AG09319 (cell line): ENCODE data around the gene PARN.

Experiments
- DNase-seq: peaks from one replicate; pipeline ENCODE4 v3.0.0-alpha.2; 2010; ENCODE audit warnings: low read depth; ENCODE audit errors: extremely low read depth
- TF ChIP-seq, protein P1 (sequence below): IDR thresholded peaks from 2 replicates; pipeline ENCODE4 v1.5.1; 2011; ENCODE audit warnings: low read depth, mild to moderate bottlenecking, inconsistent platforms, low read length, moderate library complexity

The PARN gene

DNA sequence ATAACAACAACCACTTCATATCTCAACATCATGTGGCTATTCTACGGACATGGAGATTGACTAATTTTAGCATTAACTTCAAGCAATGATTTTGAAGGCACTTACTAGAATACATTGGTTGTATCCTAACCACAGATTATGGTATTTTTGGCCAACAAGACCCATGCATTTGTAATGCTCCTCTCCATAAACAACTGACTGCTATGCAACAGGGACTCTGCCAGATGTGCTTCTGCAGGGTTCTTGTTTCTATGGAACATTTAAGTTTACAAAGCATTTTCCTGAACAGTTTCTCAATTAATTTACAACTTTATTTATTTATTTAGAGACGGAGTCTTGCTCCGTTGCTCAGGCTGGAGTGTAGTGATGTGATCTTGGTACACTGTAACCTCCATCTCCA lies 178.0 kb downstream of the PARN start:
- TF ChIP-seq, protein P1, sequence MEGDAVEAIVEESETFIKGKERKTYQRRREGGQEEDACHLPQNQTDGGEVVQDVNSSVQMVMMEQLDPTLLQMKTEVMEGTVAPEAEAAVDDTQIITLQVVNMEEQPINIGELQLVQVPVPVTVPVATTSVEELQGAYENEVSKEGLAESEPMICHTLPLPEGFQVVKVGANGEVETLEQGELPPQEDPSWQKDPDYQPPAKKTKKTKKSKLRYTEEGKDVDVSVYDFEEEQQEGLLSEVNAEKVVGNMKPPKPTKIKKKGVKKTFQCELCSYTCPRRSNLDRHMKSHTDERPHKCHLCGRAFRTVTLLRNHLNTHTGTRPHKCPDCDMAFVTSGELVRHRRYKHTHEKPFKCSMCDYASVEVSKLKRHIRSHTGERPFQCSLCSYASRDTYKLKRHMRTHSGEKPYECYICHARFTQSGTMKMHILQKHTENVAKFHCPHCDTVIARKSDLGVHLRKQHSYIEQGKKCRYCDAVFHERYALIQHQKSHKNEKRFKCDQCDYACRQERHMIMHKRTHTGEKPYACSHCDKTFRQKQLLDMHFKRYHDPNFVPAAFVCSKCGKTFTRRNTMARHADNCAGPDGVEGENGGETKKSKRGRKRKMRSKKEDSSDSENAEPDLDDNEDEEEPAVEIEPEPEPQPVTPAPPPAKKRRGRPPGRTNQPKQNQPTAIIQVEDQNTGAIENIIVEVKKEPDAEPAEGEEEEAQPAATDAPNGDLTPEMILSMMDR, result no peak
- DNase-seq, result no peak

DNA sequence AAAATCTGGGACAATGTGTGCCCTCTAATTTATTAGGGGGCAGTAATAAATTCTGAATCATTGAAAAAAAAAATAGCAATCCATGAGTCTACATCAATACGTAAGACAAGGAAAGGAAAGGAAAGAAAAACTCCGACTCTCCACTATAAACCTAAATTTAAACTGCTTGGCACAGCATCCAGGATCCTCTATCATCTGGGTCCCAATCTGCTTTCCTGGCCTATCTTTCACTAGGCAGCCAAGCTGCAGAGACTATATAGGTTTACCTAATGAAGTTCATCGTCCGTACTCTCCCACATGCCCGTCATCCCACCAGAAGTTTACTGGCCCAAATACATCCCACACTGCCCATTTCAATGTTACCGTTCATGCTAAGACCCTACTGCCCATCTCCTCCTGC lies 179.2 kb downstream of the PARN start:
- TF ChIP-seq, protein P1, result no peak
- no peak for DNase-seq

DNA sequence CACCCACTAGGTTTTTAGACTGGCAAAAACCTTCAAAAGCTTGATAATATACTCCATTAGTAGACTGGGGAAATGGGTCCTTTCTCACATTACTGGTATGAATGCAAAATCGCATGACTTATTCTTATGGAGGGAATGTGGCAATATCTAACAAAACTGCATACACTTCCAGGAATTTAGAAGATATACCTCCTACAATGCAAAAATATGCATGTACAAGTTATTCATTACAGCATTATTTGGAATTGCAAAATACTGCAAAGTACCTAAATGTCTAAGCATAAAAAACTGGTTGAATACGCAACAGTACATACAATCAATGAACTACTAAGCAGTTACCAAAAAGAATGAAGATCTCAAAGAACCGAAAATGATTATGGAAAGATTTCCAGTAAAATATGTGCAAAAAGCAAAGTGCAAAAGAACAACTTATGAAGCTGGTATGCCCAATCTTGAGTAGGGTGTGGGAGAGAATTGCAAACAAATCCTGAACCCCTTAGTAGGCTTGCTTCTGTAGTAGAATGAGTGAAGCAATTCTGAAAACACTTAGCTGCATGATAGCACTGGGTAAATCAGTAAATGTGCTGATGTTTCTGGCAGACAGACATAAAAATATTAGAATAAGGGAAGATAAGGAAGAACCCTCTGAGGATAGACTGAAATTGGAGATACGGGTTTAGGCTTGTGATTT lies 180.1 kb downstream of the PARN start:
- TF ChIP-seq, protein P1, result no peak
- DNase-seq, result no peak

DNA sequence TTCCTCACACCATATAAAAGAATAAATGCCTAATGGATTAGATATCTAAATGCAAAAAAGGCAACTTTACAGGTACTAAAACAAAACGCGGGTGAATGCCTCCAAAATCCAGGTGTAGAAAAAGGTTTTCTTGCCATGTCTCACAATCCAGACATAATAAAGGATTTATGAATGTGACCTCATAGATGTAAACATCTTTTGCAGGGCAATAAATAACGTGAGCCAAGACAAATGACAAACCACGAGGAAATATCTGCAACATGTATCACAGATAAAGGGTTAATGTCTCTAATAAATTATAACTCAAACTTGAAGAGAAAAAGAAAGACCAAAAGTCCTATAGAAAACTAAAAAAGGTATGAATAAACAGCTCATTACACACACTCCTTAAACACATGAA lies 180.7 kb downstream of the PARN start:
- no peak for DNase-seq
- TF ChIP-seq, protein P1, result no peak

DNA sequence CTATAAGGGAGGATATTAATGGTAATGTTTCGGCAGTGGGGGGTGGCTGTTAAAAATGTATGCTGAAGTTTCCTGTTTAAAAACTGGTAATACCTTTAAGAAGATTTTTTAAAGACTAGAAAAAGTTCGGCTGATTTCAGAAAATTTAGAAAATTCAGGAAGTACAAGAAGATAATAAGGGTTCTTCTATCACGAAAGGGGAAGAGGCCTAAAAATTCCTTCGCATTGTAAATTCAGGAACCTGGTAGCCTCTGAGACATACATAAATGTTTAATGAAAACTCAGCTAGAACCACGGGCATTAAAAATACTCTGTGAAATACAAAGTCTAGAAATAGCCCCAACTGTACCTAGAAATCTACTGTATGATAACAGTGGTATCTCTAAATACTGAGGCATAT lies 181.2 kb downstream of the PARN start:
- no peak for DNase-seq
- TF ChIP-seq, protein P1, result no peak

DNA sequence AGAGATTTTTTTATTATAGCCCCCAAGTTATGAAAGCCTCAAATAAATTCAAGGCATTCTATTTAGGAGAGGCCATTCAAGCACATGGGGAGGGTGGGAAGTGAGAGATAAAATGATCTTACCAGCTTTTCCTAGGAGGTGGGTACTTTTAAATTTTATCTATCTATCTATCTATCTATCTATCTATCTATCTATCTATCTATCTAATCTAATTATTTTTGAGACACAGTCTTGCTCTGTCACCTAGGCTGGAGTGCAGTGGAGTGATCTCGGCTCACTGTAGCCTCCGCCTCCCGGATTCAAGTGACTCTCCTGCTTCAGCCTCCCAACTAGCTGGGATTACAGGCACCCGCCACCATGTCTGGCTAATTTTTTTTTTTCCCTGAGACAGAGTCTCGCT lies 182.3 kb downstream of the PARN start:
- no peak for DNase-seq
- TF ChIP-seq, protein P1, result no peak

DNA sequence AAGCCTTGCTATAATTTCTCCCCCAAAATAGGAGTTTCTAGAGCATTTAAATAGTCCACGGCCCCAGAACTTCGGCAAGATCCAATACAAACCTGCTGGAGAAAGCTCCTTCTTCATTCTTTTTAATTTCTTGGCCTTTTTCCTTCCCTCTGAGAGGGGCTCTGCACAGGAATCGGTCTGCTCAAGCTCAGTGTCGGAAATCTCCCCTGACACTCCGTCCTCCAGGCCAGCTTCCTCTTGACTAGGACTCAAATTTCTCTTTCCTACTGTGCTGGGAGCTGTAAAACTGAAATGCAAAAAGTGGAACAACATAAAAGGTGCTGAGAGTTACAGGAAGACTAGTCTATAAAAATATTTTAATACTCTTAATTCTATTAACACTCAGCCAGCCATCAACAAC lies 183.3 kb downstream of the PARN start:
- no peak for DNase-seq
- TF ChIP-seq, protein P1, result no peak
